ENCODE results near the gene GALNT12.

GALNT12 gene

DNA sequence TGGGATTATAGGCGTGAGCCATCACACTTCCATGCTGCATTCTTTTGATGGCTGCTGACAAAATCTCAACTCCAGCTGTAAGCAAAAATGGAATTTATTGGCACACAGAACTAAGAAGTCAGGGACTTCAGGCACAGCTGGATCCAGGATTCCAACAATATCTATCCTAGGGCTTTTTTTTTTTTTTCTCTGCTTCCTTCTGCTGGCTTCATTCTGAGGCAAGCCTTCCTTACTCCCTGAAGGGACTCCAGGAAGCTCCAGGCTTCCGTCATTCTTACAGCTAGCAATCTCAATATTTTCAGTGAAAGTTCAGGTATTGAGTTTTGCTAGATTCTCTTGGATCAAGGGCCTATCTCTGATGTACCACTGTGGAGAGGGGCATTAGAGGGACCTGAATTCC, 66.1 kb downstream of the GALNT12 start:
- no peak for TF ChIP-seq CTCF (IDR thresholded peaks at IDR 0.05; ENCODE audit: control insufficient read depth, insufficient read depth, low read depth, low read length, missing control alignments)
- DNase-seq (ENCODE audit: low read depth), result no peak

GRCh38 chr9:98873951-98874371, 66.5 kb downstream of the GALNT12 start:
- no peak for DNase-seq (ENCODE audit: low read depth)
- no peak for TF ChIP-seq CTCF (IDR thresholded peaks at IDR 0.05; ENCODE audit: control insufficient read depth, insufficient read depth, low read depth, low read length, missing control alignments)
- no peak overlapping the region for H3K4me3 ChIP-seq (ENCODE audit: control insufficient read depth, low read depth, low read length)

More for the DNA sequence above, 66.1 kb downstream of the GALNT12 start:
- H3K4me3 ChIP-seq (ENCODE audit: control insufficient read depth, low read depth, low read length), result no peak overlapping the region

- no peak for DNase-seq (ENCODE audit: low read depth)
- H3K4me3 ChIP-seq (ENCODE audit: control insufficient read depth, low read depth, low read length), result no peak overlapping the region
- no peak for TF ChIP-seq CTCF (IDR thresholded peaks at IDR 0.05; ENCODE audit: control insufficient read depth, insufficient read depth, low read depth, low read length, missing control alignments)
Measured at GRCh38 chr9:98874721-98875255, 67.3 kb downstream of the GALNT12 start.

- no peak for TF ChIP-seq CTCF (IDR thresholded peaks at IDR 0.05; ENCODE audit: control insufficient read depth, insufficient read depth, low read depth, low read length, missing control alignments)
- no peak overlapping the region for H3K4me3 ChIP-seq (ENCODE audit: control insufficient read depth, low read depth, low read length)
- no peak for DNase-seq (ENCODE audit: low read depth)
Measured at GRCh38 chr9:98875536-98875935, 68.1 kb downstream of the GALNT12 start.

DNA sequence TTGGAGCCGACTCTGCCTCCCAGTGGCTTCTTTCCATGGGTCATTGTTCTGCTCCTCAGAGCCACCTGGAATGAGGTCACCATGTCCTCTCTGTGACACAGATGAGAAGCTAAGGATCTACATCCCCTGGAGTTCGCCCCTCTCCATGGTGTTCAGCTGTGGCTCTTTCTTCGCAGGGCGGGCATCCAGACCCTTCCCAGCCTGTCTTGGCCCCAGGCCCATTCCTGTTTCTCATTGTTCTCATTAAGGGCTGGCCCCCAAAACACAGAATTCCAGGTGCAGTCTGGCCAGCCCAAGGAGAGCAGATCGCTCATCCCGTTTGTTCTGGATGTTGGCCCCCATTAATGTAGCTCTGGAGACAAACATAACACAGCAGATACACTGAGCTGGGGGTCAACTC, 69.8 kb downstream of the GALNT12 start:
- H3K4me3 ChIP-seq (ENCODE audit: control insufficient read depth, low read depth, low read length), result no peak overlapping the region
- DNase-seq (ENCODE audit: low read depth), result no peak
- TF ChIP-seq CTCF (IDR thresholded peaks at IDR 0.05; ENCODE audit: control insufficient read depth, insufficient read depth, low read depth, low read length, missing control alignments), result no peak

DNA sequence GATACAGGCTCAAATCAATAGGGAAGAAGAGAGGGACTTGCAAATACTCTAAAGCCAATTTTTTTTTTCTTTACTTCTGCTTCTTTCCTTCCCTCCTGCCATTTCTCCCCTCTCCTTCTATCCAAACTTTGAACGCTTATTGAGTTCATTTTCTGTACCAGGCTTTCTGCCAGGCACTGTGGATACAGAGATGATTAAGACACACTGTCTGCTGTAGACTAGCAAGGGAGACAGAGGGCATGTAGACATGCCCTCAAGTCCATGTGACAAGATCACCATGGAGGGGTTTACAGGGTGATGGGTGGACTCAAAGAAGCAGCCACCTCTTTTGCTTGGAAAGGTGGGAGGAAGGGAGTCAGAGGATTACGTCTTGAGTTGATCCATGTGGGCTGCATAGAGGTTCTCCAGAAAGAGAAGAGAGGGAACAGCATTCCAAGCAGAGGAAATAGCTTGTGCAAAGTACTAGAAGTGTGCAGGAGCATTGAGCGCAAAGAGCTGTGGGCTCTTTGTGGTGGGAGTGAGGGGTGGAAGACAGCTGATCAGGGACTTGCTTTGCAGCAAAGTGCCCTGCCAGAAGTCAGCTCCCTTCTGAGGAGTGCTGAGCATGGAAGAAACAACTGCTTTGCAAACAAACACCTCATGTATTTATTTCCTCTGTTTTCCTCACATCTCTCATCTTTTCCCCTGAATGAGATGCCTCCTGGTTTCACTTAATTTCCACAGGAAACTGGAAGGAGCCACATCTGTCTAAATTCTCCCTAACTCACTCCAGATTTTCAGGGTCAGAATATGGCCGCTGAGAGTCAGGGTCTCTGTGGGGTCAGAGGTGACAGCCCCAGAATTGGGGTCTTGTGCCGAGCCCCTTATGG, 71.9 kb downstream of the GALNT12 start:
- TF ChIP-seq CTCF (IDR thresholded peaks at IDR 0.05; ENCODE audit: control insufficient read depth, insufficient read depth, low read depth, low read length, missing control alignments), result no peak
- no peak for DNase-seq (ENCODE audit: low read depth)
- no peak overlapping the region for H3K4me3 ChIP-seq (ENCODE audit: control insufficient read depth, low read depth, low read length)

All from AG09309 (cell line).